ENCODE measurements around the gene DGKD. TPM values are rescaled to one million over a fixed set of nuclear protein-coding genes. Genes with fewer than 3 reads are reported as not detected.
"Not testable (repeated sequence)": the region's sequence is repeated elsewhere in the genome, so short reads cannot be mapped to it uniquely, and the experiment has no call there.

The DGKD gene
- total RNA-seq, 6 donors from 2014 or later: 50.0 to 141 (median 75.6) TPM

GRCh38 chr2:233328922-233329321, 25.4 kb upstream of the DGKD start:
- no peak overlapping the region for H3K27ac ChIP-seq
- no peak for ATAC-seq (ENCODE audit: low FRiP score in 2 of 2)
- H3K27me3 ChIP-seq: no peaks in the 10 kb centered on the region
- no peaks in the 10 kb centered on the region for H3K36me3 ChIP-seq
- no peak overlapping the region for H3K4me3 ChIP-seq
- H3K9me3 ChIP-seq: no peaks in the 10 kb centered on the region
- H3K4me1 ChIP-seq: peaks cover 0 to 7% (median 5%) of the 10 kb centered on the region in 4 donors
- TF ChIP-seq EP300 (IDR thresholded peaks at IDR 0.05) (no peak), POLR2A (IDR thresholded peaks at IDR 0.05) (no peak), POLR2AphosphoS5 (IDR thresholded peaks at IDR 0.05) (no peak), CTCF (IDR thresholded peaks at IDR 0.05) (no peak)
- 71 to 74% methylated on average over 4 of the region's 4 CpGs for whole genome bisulfite sequencing, 2 donors
- no peak for DNase-seq

GRCh38 chr2:233329489-233330135, 24.7 kb upstream of the DGKD start:
- Histone ChIP-seq H3K4me3 (no peak overlapping the region), H3K36me3 (no peaks in the 10 kb centered on the region), H3K4me1 (peaks cover 0 to 7% (median 5%) of the 10 kb centered on the region in 4 donors), H3K27ac (no peak overlapping the region), H3K9me3 (no peaks in the 10 kb centered on the region), H3K27me3 (no peaks in the 10 kb centered on the region)
- WGBS, 2 donors: 74 to 84% methylated on average over 5 to 7 of the region's 7 CpGs
- ATAC-seq (ENCODE audit: low FRiP score in 2 of 2) (no peak), DNase-seq (no peak)
- TF ChIP-seq CTCF (IDR thresholded peaks at IDR 0.05): no peak
- TF ChIP-seq POLR2A (IDR thresholded peaks at IDR 0.05): no peak
- no peak for TF ChIP-seq POLR2AphosphoS5 (IDR thresholded peaks at IDR 0.05)
- TF ChIP-seq EP300 (IDR thresholded peaks at IDR 0.05): no peak

- ATAC-seq (ENCODE audit: low FRiP score in 2 of 2) (peak; percentile 74 to 87), DNase-seq (peak in 1 of 2 donors; percentile 91)
- Histone ChIP-seq H3K27ac (peak overlapping the region; percentile 69 to 85 (median 81)), H3K27me3 (no peaks in the 10 kb centered on the region), H3K4me1 (peaks cover 0 to 7% (median 5%) of the 10 kb centered on the region in 4 donors), H3K4me3 (no peak overlapping the region), H3K36me3 (no peaks in the 10 kb centered on the region), H3K9me3 (no peaks in the 10 kb centered on the region)
- peak; percentile 59 to 70 for TF ChIP-seq POLR2AphosphoS5 (IDR thresholded peaks at IDR 0.05)
- no peak for TF ChIP-seq EP300 (IDR thresholded peaks at IDR 0.05)
- TF ChIP-seq POLR2A (IDR thresholded peaks at IDR 0.05): peak in 2 of 4 donors; percentile 11 to 25
- TF ChIP-seq CTCF (IDR thresholded peaks at IDR 0.05): no peak
- WGBS, 2 donors: 54 to 78% methylated on average over 15 of the region's 15 CpGs
Measured at GRCh38 chr2:233331536-233331935, 22.8 kb upstream of the DGKD start.

GRCh38 chr2:233332125-233332524, 22.2 kb upstream of the DGKD start:
- TF ChIP-seq EP300 (IDR thresholded peaks at IDR 0.05) (no peak), CTCF (IDR thresholded peaks at IDR 0.05) (no peak), POLR2A (IDR thresholded peaks at IDR 0.05) (no peak), POLR2AphosphoS5 (IDR thresholded peaks at IDR 0.05) (no peak)
- Histone ChIP-seq H3K4me1 (peaks cover 0 to 7% (median 5%) of the 10 kb centered on the region in 4 donors), H3K9me3 (no peaks in the 10 kb centered on the region), H3K4me3 (no peak overlapping the region), H3K36me3 (no peaks in the 10 kb centered on the region), H3K27ac (peak overlapping the region; percentile 50 to 85 (median 78)), H3K27me3 (no peaks in the 10 kb centered on the region)
- WGBS, 2 donors: 86 to 87% methylated on average over 4 of the region's 4 CpGs
- DNase-seq: no peak
- ATAC-seq (ENCODE audit: low FRiP score in 2 of 2): no peak

- TF ChIP-seq EP300 (IDR thresholded peaks at IDR 0.05): no peak
- no peak for TF ChIP-seq POLR2A (IDR thresholded peaks at IDR 0.05)
- TF ChIP-seq CTCF (IDR thresholded peaks at IDR 0.05): no peak
- no peak for TF ChIP-seq POLR2AphosphoS5 (IDR thresholded peaks at IDR 0.05)
- H3K9me3 ChIP-seq: no peaks in the 10 kb centered on the region
- DNase-seq (no peak), ATAC-seq (ENCODE audit: low FRiP score in 2 of 2) (no peak)
- WGBS, 2 donors: 94 to 98% methylated on average over 4 to 11 of the region's 11 CpGs
- no peaks in the 10 kb centered on the region for H3K36me3 ChIP-seq
- H3K27ac ChIP-seq: no peak overlapping the region
- H3K4me1 ChIP-seq: peaks cover 0 to 12% (median 10%) of the 10 kb centered on the region in 4 donors
- H3K27me3 ChIP-seq: no peaks in the 10 kb centered on the region
- no peak overlapping the region for H3K4me3 ChIP-seq
Measured at GRCh38 chr2:233334915-233335314, 19.4 kb upstream of the DGKD start.

- H3K9me3 ChIP-seq; H3K36me3 ChIP-seq; H3K4me3 ChIP-seq; DNase-seq; H3K27me3 ChIP-seq; H3K27ac ChIP-seq; ATAC-seq (ENCODE audit: low FRiP score in 2 of 2): not testable (repeated sequence)
- WGBS, 2 donors: 96 to 97% methylated on average over 13 of the region's 13 CpGs
- peaks cover 0 to 10% (median 8%) of the 10 kb centered on the region in 4 donors for H3K4me1 ChIP-seq
Measured at GRCh38 chr2:233336091-233336490, 18.2 kb upstream of the DGKD start.
